Activated CD4-positive, alpha-beta T cell treated with anti-CD3 and anti-CD28 coated beads, Interleukin-2, amount 10 ng/mL, durations not matched to agents 24 days and 14 days (primary cell): ENCODE data around the gene JAM2. TPM values are rescaled to one million over a fixed set of nuclear protein-coding genes. Genes with fewer than 3 reads are reported as not detected.

Source experiments
- DNase-seq: peaks from one replicate; pipeline ENCODE4 v3.0.0; 2022
- H3K27ac Mint-ChIP-seq: one replicate; pipeline ENCODE4 v1.8.0; 2022; ENCODE audit warnings: mild to moderate bottlenecking, mixed read lengths
- H3K27me3 Mint-ChIP-seq: one replicate; pipeline ENCODE4 v1.8.0; 2022; ENCODE audit warnings: mixed read lengths
- H3K36me3 Mint-ChIP-seq: one replicate; pipeline ENCODE4 v1.8.0; 2022; ENCODE audit warnings: low read depth, mild to moderate bottlenecking, mixed read lengths
- H3K4me1 Mint-ChIP-seq: one replicate; pipeline ENCODE4 v1.8.0; 2021; ENCODE audit warnings: mixed read lengths
- H3K4me3 Mint-ChIP-seq: one replicate; pipeline ENCODE4 v1.8.0; 2022; ENCODE audit warnings: mild to moderate bottlenecking, moderate library complexity, mixed read lengths
- H3K9me3 Mint-ChIP-seq: one replicate; pipeline ENCODE4 v1.8.0; 2021; ENCODE audit warnings: mixed read lengths
- intact Hi-C: fragments of 100-400 bp; cut with micrococcal nuclease; formaldehyde crosslinking; loops from one replicate; pipeline ENCODE4 v1.15.1; 2023
- total RNA-seq: library from RNA; stranded (reverse); gene quantifications from 2 replicates; pipeline ENCODE4 v1.2.3, GENCODE V29; 2022

The JAM2 gene
- total RNA-seq, 1 donor from 2014 or later, result 0.33 TPM

- peak overlapping the region; percentile 61 for H3K27ac Mint-ChIP-seq
- intact Hi-C loops, result no loop called here
- H3K4me3 Mint-ChIP-seq, result peak overlapping the region; percentile 47
- H3K9me3 Mint-ChIP-seq, result no peaks in the 10 kb centered on the region
- H3K36me3 Mint-ChIP-seq, result peaks cover 26% of the 10 kb centered on the region
- H3K27me3 Mint-ChIP-seq, result no peaks in the 10 kb centered on the region
- peaks cover 8% of the 10 kb centered on the region for H3K4me1 Mint-ChIP-seq
- DNase-seq, result peak; percentile 67
Observed at GRCh38 chr21:25750085-25750484, 111.0 kb downstream of the JAM2 start.

- Mint-ChIP-seq H3K27ac (no peak overlapping the region), H3K36me3 (peaks cover 39% of the 10 kb centered on the region), H3K27me3 (no peaks in the 10 kb centered on the region), H3K4me3 (no peak overlapping the region), H3K9me3 (no peaks in the 10 kb centered on the region), H3K4me1 (peaks cover 23% of the 10 kb centered on the region)
- DNase-seq, result no peak
- intact Hi-C loops, result no loop called here
Observed at GRCh38 chr21:25752416-25752815, 113.4 kb downstream of the JAM2 start.

- Mint-ChIP-seq H3K36me3 (peaks cover 53% of the 10 kb centered on the region), H3K4me1 (peaks cover 30% of the 10 kb centered on the region), H3K27me3 (no peaks in the 10 kb centered on the region), H3K4me3 (no peak overlapping the region), H3K27ac (peak overlapping the region; percentile 1), H3K9me3 (no peaks in the 10 kb centered on the region)
- DNase-seq, result no peak
- intact Hi-C loops, result no loop called here
Observed at GRCh38 chr21:25756190-25756932, 117.3 kb downstream of the JAM2 start.

GRCh38 chr21:25757531-25757930 lies 118.5 kb downstream of the JAM2 start:
- intact Hi-C loops, result no loop called here
- DNase-seq, result no peak

GRCh38 chr21:25759573-25759972 lies 120.5 kb downstream of the JAM2 start:
- peaks cover 55% of the 10 kb centered on the region for H3K36me3 Mint-ChIP-seq
- intact Hi-C loops, result no loop called here
- H3K4me1 Mint-ChIP-seq, result peaks cover 33% of the 10 kb centered on the region
- no peaks in the 10 kb centered on the region for H3K9me3 Mint-ChIP-seq
- H3K27me3 Mint-ChIP-seq, result no peaks in the 10 kb centered on the region
- no peak for DNase-seq
- no peak overlapping the region for H3K4me3 Mint-ChIP-seq
- peak overlapping the region; percentile 18 for H3K27ac Mint-ChIP-seq

More at GRCh38 chr21:25757531-25757930, 118.5 kb downstream of the JAM2 start:
- H3K36me3 Mint-ChIP-seq, result peaks cover 52% of the 10 kb centered on the region
- peaks cover 30% of the 10 kb centered on the region for H3K4me1 Mint-ChIP-seq
- no peak overlapping the region for H3K27ac Mint-ChIP-seq
- no peaks in the 10 kb centered on the region for H3K9me3 Mint-ChIP-seq
- no peaks in the 10 kb centered on the region for H3K27me3 Mint-ChIP-seq
- no peak overlapping the region for H3K4me3 Mint-ChIP-seq

GRCh38 chr21:25760061-25760460 lies 121.0 kb downstream of the JAM2 start:
- H3K27ac Mint-ChIP-seq, result peak overlapping the region; percentile 3
- no peak overlapping the region for H3K4me3 Mint-ChIP-seq
- H3K4me1 Mint-ChIP-seq, result peaks cover 33% of the 10 kb centered on the region
- DNase-seq, result no peak
- H3K36me3 Mint-ChIP-seq, result peaks cover 57% of the 10 kb centered on the region
- H3K27me3 Mint-ChIP-seq, result no peaks in the 10 kb centered on the region
- intact Hi-C loops, result no loop called here
- H3K9me3 Mint-ChIP-seq, result no peaks in the 10 kb centered on the region

- H3K27me3 Mint-ChIP-seq, result no peaks in the 10 kb centered on the region
- no peaks in the 10 kb centered on the region for H3K9me3 Mint-ChIP-seq
- H3K27ac Mint-ChIP-seq, result no peak overlapping the region
- no peak overlapping the region for H3K4me3 Mint-ChIP-seq
- peaks cover 30% of the 10 kb centered on the region for H3K4me1 Mint-ChIP-seq
- no peak for DNase-seq
- intact Hi-C loops, result no loop called here
- H3K36me3 Mint-ChIP-seq, result peaks cover 59% of the 10 kb centered on the region
Observed at GRCh38 chr21:25760677-25761076, 121.6 kb downstream of the JAM2 start.

- peaks cover 13% of the 10 kb centered on the region for H3K4me1 Mint-ChIP-seq
- no peaks in the 10 kb centered on the region for H3K27me3 Mint-ChIP-seq
- peaks cover 53% of the 10 kb centered on the region for H3K36me3 Mint-ChIP-seq
- no peaks in the 10 kb centered on the region for H3K9me3 Mint-ChIP-seq
- DNase-seq, result no peak
- no peak overlapping the region for H3K4me3 Mint-ChIP-seq
- intact Hi-C loops, result no loop called here
- H3K27ac Mint-ChIP-seq, result no peak overlapping the region
Observed at GRCh38 chr21:25764065-25764464, 125.0 kb downstream of the JAM2 start.

Other genes with a start within 250 kb of the JAM2 start
- gene MRPL39, start 31.8 kb upstream of the JAM2 start, total RNA-seq, result 63.2 and 66.0 TPM in 2 replicates
- gene ATP5PF, start 95.6 kb downstream of the JAM2 start, total RNA-seq, result 174 TPM in 2 replicates
- 25.6 and 27.6 TPM in 2 replicates for gene GABPA, start 95.7 kb downstream of the JAM2 start, total RNA-seq